GM21447 (cell line): ENCODE results near the gene PRAMEF2.
"Not testable (repeated sequence)": the region's sequence is repeated elsewhere in the genome, so short reads cannot be mapped to it uniquely, and the experiment has no call there.

ENCODE experiments used
- ATAC-seq: cut with Tn5 transposase; IDR thresholded peaks from one replicate; pipeline ENCODE4 v1.9.1; 2021; ENCODE audit not compliant: unreplicated experiment

PRAMEF2 gene

DNA sequence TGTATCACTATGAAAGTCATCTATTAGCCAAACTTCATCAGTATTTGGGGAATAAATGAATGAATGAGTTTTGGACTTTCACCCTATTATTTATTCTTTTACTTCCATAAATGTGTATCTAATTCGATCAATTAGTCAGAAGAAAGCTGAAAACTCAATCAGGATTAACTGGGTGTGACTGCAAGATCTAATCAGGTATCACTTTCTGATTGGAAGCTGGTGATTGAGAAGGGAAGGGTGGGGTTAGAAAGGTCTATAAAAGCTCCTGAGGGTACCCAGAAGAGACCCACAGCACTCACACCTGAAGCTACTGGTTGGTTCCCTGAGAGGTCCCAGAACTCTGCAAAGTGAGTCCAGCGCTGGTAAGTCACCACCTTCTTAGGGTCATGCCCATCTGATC, at the start of gene PRAMEF2:
PRAMEF2 (plus strand) TSS at position 301 of the 400 bp plus-strand sequence. CDS start 1,924 bp downstream, outside the sequence.
- ATAC-seq: not testable (repeated sequence)

GRCh38 chr1:12809933-12810332, 47.0 kb upstream of the PRAMEF2 start:
- no peak for ATAC-seq

DNA sequence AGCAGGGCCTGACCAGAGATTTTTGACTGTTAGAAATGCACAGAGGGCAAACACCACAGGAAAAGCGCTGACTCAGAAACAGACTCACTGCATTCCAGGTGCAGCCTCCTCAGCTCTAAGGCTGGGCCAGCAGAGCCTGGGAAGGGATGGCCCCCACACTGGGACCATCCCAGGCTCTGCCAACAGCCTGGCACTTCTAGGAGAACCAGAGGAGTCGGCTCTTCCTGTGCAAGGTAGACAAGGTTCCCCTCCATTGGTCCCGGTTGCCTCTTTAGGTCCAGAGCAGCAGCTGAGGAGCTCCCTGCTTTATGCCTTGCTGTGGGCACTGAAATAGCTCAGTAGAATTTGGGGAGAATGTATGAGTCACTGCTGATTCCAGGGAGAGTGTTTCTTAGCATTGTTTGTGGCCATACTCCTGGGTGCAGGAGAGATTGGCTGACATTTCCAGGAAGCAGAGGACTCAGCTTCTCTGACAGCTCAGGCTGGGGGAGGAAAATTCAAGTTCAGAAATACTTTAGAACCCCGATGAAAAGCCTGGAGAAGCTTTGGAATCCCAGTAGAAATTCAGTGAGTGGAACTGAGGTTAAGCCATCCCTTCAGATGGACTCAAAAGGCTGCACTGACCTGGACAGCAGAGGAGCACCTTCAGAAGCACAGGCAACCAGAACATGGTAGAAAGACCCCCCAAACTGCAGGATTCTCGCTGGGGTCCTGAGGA, 46.0 kb upstream of the PRAMEF2 start:
- no peak for ATAC-seq

DNA sequence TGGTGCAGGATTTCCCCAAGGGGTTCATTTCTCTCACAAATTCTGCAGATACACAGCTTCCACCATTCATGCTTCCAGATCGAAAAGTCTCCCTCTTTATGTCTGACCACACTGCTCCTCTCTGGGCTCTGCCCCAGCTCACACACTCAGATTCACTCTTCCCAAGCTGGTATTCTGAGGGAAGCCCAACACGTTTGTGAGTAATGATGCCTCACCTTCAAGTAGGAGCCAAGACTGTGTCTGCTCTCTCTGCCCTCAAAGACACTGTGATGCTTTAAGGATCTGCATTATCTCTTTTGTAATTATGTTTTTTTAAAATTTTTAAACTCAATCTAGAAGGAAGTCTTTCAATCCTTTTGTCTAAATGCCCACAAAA, 45.5 kb upstream of the PRAMEF2 start:
- ATAC-seq: no peak

GRCh38 chr1:12819061-12819460, 37.8 kb upstream of the PRAMEF2 start:
- ATAC-seq: not testable (repeated sequence)

DNA sequence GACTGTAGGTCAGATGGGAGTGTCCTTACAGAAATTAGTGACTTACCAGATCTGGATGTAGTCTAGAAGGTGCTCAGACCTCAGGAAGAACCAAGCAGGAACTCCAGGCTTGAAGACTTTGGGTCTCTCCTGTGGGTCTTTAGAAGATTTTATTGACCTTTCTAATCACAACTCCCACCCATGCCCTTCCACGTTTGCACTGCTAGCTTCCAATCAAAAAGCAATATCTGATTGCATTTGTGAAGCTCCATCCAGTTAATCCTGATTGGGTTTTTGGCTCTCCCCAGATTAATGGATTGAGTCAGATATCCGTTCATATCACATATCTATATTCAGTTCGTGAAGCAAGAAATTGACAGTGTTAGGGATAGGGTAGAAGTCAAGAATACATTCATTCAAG, 25.6 kb upstream of the PRAMEF2 start, which contains the start of gene PRAMEF11:
PRAMEF11 (minus strand) TSS at position 101 of the 400 bp plus-strand sequence. CDS start 2,621 bp downstream, outside the sequence.
- not testable (repeated sequence) for ATAC-seq

DNA sequence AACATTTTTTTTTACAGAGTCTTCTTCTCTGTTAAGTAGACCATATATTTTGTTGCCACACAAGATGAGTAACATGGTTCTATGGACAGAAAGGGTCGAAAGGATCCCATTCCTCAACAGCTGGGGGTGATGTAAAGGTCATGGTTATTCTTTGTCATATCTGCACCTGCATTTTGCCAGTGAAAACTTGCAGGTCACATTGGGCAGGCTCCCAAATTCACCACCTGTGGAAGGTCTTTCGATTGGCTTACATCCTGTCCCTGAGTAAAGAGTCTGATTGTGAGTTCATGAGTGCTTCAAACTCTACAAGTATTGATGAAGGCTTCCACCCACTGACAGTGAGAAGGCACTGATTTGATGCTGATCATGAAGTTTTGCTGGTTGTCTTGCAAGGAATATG, 23.6 kb upstream of the PRAMEF2 start:
- not testable (repeated sequence) for ATAC-seq

DNA sequence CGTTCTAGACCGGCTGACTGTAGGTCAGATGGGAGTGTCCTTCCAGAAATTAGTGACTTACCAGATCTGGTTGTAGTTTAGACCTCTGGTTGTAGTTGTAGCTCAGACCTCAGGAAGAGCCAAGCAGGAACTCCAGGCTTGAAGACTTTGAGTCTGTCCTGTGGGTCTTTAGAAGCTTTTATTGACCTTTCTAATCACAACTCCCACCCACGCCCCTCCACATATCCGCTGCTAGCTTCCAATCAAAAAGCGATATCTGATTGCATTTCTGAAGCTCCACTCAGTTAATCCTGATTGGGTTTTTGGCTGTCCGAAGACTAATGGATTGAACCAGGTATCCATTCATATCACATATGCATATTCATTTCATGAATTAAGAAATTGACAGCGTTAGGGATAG, 8.3 kb upstream of the PRAMEF2 start, which contains the start of gene HNRNPCL1:
HNRNPCL1 (minus strand) TSS at position 101 of the 400 bp plus-strand sequence. CDS start 431 bp downstream, outside the sequence.
- ATAC-seq: not testable (repeated sequence)

DNA sequence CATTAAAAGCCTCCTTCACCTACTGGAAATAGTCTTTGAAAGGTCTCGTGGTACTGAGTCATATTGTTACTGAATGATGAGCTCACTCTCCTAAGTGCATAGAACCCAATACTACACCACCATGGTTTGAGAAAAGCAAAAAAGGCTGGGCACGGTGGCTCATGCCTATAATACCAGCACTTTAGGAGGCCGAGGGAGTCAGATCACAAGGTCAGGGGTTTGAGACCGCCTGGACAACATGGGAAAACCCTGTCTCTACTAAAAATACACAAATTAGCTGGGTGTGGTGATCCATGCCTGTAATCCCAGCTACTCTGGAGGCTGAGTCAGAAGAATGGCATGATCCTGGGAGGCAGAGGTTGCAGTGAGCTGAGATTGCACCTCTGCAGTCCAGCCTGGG, 5.1 kb upstream of the PRAMEF2 start:
- ATAC-seq: no peak

- ATAC-seq: not testable (repeated sequence)
Observed at GRCh38 chr1:12863131-12863880, 6.4 kb downstream of the PRAMEF2 start.

DNA sequence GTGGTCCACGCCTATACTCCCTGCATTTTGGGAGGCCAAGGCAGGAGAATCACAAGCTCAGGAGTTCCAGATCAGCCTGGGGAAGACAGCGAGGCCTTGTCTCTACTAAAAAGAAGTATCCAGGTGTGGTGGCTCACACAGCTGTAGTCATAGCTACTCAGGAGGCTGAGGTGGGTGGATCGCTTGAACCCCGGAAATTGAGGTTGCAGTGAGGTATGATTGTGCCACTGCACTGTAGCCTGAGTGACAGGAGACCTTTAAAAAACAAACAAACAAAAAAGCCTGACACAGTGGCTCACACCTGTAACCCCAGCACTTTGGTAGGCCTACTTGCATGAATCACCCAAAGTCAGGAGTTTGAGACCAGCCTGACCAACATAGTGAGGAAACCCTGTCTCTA, 21.6 kb downstream of the PRAMEF2 start:
- not testable (repeated sequence) for ATAC-seq

- ATAC-seq: not testable (repeated sequence)
Observed at GRCh38 chr1:12886101-12886500, 29.2 kb downstream of the PRAMEF2 start, which contains the start of gene PRAMEF4. Gene PRAMEF4 (minus strand): TSS chr1:12886201. CDS start chr1:12883394, 2,807 bp downstream.

- ATAC-seq: not testable (repeated sequence)
Observed at GRCh38 chr1:12898170-12898569, 41.3 kb downstream of the PRAMEF2 start, which contains the start of gene PRAMEF10. Gene PRAMEF10 (minus strand): TSS chr1:12898270. CDS start chr1:12895847, 2,423 bp downstream.

DNA sequence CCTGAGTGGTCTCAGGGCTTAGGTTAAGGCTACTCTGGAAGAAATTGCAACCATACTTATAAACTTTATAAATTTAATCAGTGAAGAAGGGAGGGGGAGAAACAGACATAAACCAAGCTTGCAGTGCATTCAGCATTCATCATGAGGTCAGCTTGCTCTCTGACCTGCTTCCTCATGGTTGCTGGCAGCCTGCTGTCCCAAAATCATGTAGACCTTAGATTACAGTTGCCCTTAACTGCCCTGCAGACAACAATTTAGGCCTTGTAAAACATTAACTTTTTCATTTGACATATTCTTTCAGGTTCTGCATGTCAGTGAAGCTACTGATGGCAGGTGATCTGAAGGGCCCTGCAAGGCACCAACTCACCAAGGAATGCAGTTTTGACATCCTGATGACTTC, 42.3 kb downstream of the PRAMEF2 start:
- ATAC-seq: not testable (repeated sequence)

DNA sequence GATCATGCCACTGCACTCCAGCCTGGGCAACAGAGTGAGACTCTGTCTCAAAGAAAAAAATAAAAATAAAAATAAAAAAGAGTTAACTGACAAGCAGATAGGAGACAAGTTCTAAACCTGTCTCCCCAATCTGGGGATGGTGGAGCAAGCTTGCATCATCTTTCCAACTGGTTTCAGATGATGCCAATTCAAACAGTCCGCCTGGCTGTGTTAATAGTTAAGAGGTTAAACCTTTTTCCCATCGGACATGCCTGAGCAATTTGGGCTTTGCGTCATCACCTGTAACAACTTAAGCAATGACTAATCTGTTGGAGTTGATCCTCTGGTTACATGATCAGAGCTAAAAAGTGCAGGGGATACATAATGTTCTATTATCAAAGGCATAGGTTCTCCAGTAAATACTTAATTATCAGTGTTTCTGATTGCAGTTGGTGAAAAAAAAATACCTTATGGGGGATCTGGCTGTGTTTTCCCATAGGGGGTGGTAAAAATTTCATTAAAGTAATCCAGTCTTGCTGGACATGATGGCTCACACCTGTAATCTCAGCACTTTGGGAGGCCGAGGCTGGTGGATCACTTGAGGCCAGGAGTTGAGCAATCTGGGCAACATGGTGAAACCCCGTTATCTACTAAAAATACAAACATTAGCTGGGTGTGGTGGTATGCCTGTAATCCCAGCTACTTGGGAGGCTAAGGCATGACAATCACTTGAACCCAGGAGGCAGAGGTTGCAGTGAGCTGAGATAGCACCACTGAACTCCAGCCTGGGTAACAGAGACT, 47.1 kb downstream of the PRAMEF2 start:
- not testable (repeated sequence) for ATAC-seq
